Activated T-cell treated with anti-CD3 and anti-CD28 coated beads for 1 hour (primary cell): ENCODE results near the gene IL9.
"Not testable (repeated sequence)": the region's sequence is repeated elsewhere in the genome, so short reads cannot be mapped to it uniquely, and the experiment has no call there.

Source experiments
- DNase-seq: peaks from one replicate; pipeline ENCODE4 v3.0.0-alpha.2; 2020; ENCODE audit warnings: low read depth

IL9 gene

GRCh38 chr5:135867599-135867998, 28.0 kb downstream of the IL9 start:
- no peak for DNase-seq

- DNase-seq = no peak
Measured at GRCh38 chr5:135866016-135866415, 29.6 kb downstream of the IL9 start.

GRCh38 chr5:135864503-135865435, 30.9 kb downstream of the IL9 start:
- DNase-seq = no peak

GRCh38 chr5:135862744-135863143, 32.9 kb downstream of the IL9 start:
- no peak for DNase-seq

- no peak for DNase-seq
Measured at GRCh38 chr5:135862086-135862485, 33.6 kb downstream of the IL9 start.

GRCh38 chr5:135861641-135862040, 34.0 kb downstream of the IL9 start:
- DNase-seq = no peak

GRCh38 chr5:135859641-135860040, 36.0 kb downstream of the IL9 start:
- no peak for DNase-seq

- DNase-seq = not testable (repeated sequence)
Measured at GRCh38 chr5:135859186-135859585, 36.5 kb downstream of the IL9 start.

- no peak for DNase-seq
Measured at GRCh38 chr5:135857630-135858311, 37.9 kb downstream of the IL9 start.

- no peak for DNase-seq
Measured at GRCh38 chr5:135851915-135852845, 43.5 kb downstream of the IL9 start.

GRCh38 chr5:135851186-135851914, 44.3 kb downstream of the IL9 start:
- DNase-seq = no peak

- DNase-seq = no peak
Measured at GRCh38 chr5:135850671-135851070, 45.0 kb downstream of the IL9 start.

- no peak for DNase-seq
Measured at GRCh38 chr5:135850231-135850630, 45.4 kb downstream of the IL9 start.

GRCh38 chr5:135847976-135848375, 47.7 kb downstream of the IL9 start:
- DNase-seq = no peak

- no peak for DNase-seq
Measured at GRCh38 chr5:135846311-135846710, 49.3 kb downstream of the IL9 start.

GRCh38 chr5:135843571-135844337, 51.9 kb downstream of the IL9 start:
- DNase-seq = no peak

GRCh38 chr5:135842737-135843136, 52.9 kb downstream of the IL9 start:
- no peak for DNase-seq
